ENCODE measurements around the gene CASP14.
"Not testable (repeated sequence)": the region's sequence is repeated elsewhere in the genome, so short reads cannot be mapped to it uniquely, and the experiment has no call there.

The CASP14 gene

DNA sequence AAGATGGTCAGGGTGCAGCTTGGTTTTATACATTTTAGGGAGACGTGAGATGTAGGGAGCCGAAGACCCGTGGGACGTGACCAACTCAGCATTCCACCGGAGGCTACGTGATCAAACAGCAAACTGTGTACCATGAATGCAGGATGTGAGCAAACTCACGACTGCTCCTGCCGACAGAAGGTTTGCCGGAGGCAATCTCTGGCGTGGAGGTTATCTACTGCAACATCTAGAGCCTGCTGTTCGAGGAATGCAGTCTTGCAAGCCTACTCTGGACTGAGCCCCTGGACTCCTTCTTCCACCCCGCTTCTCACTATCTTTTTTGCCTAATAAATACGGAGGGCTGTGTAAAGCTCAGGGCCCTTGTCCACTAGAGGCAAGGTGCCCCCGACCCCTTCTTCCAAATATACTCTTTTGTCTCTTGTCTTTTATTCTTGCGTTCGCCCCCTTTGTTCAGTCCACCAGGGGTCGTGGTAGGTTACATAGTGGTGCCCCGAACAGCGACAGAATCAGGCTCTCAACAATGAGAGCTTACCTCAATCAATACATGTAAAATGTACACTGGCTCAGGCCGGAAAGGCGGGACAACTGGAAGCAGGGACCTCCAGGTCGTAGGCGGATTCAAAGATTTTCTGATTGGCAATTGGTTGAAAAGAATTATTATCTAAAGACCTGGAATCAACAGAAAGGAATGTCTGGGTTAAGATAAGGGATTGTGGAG, 23.8 kb downstream of the CASP14 start:
- DNase-seq, result no peak

DNA sequence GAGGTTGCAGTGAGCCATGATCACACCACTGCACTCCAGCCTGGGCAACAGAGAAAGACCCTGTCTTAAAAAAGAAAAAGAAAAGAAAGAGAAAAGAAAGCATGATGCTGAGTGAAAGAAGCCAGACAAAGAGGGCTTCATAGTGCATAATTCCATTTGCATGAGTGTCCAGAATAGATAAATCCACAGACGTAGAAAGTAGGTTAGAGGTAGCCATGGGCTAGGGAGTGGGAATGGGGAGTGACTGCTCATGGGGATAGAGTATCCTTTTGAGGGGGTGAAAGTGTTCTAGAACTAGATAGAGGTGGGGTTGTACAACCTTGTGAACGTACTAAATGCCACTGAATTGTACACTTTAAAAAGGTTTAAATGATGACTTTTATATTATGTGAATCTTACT, 25.1 kb downstream of the CASP14 start:
- no peak for DNase-seq

DNA sequence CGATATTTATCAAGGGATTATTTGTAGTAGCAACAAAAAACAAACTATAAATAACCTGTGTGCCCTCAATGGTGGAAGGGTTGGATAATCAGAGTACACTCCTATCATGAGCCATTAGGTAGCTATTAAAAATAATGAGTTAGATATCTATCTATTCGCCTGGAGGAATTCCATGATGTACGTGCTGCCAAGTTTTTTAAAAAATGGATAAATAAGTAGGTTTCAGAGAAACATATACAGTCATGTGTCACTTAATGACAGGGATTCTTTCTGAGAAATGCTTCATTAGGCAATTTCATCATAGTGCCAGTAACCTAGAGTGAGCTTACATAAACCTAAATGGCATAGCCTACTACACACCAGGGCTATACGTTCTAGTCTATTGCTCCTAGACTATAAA, 26.5 kb downstream of the CASP14 start:
- DNase-seq, result no peak

DNA sequence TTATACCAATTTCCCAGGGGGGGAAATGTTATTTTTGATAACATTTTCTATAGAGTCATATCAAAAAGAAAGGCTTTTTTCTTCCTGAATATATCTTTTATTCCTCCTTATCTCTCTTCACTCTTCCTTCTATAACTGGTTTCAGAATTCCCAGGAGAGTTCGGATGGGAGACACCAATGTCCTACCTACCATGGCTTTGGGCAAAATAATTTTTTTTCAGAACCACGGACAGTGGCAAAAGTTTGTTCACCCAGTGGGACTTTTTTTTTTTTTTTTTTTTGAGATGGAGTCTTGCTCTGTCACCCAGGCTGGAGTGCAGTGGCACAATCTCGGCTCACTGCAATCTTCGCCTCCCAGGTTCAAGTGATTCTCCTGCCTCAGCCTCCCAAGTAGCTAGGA, 30.7 kb downstream of the CASP14 start:
- not testable (repeated sequence) for DNase-seq

DNA sequence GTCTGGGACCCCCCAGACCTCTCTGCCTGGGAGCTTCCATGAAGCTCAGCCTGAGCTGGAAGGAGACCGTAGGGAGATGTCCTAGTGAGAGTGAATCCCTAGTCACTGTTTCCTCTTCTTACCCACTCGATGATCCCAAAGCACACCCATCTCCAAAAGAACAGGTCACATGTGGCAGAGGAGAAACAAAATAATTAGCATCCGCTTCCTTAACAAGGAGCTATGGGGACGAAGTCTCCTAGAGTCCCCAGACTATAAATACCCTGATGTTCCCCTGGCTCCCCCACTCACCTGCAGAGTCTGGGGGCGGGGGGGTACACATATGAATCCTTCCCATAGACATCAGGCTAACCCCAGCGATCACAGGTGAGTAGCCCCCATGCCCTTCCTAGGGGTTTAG, 32.6 kb downstream of the CASP14 start, which contains the start of gene OR1I1:
Gene OR1I1 (plus strand): TSS at position 301 of the 400 bp plus-strand sequence. CDS start 4,855 bp downstream, outside the sequence.
- DNase-seq, result no peak

DNA sequence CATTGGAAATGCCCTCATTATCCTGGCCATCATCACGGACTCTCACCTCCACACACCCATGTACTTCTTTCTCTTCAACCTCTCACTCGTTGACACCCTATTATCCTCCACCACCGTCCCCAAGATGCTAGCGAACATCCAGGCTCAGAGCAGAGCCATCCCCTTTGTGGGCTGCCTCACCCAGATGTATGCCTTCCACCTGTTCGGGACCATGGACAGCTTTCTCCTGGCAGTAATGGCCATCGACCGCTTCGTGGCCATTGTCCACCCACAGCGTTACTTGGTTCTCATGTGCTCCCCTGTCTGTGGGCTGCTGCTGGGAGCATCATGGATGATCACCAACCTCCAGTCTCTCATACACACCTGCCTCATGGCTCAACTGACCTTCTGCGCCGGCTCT, 37.9 kb downstream of the CASP14 start:
- no peak for DNase-seq

DNA sequence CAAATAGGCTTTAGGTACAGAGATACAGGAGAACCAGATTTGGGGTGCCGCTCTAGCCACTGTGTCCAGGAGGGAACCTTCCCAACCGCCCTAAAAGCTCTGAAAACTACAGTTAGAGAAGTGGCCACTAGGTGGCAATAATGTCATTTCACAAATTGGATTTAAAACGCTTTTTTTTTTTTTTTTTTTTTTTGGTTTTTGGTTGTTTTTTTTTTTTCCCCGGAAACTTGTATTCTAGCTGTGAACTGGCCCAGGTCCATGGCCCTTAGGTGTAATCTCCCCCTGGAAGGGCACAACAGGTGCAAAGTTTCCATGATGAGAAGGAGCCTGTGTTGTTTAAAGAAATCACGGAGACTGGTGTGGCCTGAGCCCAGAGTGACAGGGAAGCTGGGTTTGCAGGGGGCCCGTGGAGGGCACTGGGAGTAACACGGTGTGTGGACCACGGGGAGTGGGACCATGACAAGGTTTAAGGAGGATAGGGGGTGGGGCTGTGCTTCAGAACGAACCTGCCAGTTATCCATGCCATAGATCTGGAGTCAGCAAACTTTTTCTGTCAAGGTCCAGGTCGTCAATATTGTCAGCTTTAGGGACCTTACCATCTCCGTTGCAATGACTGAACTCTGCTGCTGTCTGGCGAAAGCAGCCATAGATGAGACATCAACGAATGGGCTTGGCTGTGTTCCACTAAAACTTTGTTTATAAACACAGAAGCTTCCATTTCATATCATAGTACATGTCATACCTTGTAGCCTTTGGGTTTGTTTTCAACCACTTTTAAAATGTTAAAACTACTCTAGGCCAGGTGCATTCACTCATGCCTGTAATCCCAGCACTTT, 42.9 kb downstream of the CASP14 start:
- DNase-seq, result no peak

DNA sequence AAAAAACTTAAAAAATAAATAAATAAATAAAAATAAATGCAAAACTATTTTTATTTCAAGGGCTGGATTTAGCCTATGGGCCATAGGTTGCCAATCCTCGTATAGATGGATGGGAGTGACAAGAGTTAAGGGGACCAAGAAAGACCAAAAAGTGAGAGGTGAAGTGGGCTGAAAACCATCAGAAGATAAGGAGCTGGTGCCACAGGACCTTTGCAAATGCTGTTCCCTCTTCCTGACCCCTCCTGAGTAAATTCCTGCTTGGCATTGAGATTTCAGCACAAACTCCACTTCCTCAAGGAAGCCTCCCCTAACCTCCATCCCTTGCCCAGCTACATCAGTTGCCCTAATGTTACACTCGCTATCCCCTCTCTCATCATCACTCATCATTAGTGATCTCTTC, 43.7 kb downstream of the CASP14 start:
- no peak for DNase-seq

DNA sequence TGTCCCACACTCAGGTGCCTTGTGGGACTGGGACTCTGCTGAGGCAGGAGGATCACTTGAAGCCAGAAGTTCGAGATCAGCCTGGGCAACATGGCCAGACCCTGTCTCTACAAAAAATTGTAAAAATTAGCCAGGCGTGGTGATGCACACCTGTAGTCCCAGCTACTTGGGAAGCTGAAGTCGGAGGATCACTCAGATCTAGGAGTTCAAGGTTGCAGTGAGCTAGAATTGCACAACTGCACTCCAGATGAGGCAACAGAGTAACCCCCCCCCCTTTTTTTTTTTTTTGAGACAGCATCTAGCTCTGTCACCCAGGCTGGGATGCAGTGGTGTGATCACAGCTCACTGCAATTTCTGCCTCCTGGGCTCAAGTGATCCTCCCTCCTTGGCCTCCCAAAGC, 46.9 kb downstream of the CASP14 start:
- no peak for DNase-seq

DNA sequence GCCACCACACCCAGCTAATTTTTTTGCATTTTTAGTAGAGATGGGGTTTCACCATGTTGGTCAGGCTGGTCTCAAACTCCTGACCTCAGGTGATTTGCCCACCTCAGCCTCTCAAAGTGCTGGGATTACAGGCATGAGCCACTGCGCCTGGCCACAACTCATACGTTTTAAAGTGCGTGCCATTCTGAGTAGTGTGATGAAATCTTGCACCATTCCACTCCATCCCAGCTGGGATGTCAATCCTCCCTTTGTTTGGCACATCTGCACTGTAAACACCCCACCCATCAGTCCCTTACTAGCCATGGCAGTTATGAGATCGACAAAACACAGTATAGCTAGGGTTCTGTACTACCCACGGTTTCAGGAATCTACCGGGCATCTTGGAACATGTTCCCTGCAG, 48.7 kb downstream of the CASP14 start:
- DNase-seq, result not testable (repeated sequence)

DNA sequence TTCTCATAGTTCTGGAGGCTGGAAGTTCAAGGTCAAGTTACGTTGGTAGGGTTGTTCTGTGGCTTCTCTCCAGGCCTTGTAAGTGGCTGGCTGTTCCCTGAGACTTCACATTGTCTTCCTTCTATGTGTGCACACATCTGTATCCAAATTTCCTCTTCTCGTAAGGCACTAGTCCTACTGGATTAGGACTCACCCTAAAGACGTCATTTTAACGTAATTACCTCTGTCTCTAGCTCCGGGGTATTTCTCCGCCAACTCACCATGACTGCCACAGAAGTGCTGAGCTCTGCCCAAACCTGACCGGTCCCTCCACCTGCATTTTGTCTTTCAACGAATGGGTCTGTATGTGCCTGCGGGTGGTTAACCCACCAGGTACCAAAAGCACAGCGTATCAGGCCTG, 49.2 kb downstream of the CASP14 start:
- no peak for DNase-seq

DNA sequence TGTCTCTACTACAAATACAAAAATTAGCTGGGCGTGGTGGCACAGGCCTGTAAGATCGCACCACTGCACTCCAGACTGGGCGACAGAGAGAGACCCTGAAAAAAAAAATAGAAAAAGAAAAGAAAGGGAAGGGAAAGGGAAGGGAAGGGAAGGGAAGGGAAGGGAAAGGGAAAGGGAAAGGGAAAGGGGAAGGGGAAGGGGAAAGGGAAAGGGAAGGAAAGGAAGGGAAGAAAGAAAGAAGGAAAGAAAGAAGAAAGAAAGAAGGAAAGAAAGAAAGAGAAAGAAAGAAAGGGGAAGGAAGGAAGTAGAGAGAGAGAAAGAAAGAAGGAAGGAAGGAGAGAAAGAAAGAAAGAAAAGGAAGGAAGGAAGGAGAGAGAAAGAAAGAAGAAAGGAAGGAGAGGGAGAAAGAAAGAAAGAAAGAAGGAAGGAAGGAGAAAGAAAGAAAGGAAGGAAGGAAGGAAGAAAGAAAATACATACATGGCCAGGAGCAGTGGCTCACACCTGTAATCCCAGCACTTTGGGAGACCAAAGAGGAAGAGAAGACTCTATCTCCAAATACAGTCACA, 49.8 kb downstream of the CASP14 start:
- no peak for DNase-seq

DNA sequence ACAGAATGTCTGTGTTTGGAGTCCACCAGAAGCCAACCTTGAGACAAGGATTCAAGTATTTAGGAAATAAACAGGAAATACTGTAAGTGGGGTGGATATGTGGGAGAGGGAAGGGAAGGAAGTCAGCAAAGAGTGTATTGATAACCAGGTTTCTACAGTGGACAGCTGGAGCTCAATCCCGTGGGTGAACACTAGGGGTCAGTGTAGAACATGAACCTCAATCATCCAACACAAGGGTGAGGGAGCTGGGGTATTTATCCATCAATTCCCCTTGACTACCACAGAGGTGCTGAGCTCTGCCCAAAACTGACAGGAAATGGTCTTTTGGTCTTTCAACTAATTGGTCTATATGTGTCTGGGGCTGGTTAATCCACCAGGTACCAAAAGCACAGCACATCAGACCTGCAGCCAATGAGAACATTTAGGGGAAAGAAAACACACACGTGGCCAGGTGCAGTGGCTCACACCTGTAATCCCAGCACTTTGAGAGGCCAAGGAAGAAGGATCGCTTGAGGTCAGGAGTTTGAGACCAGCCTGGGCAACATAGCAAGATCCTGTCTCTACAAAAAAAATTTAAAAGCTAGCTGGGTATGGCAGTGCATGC, 52.3 kb downstream of the CASP14 start:
- no peak for DNase-seq

DNA sequence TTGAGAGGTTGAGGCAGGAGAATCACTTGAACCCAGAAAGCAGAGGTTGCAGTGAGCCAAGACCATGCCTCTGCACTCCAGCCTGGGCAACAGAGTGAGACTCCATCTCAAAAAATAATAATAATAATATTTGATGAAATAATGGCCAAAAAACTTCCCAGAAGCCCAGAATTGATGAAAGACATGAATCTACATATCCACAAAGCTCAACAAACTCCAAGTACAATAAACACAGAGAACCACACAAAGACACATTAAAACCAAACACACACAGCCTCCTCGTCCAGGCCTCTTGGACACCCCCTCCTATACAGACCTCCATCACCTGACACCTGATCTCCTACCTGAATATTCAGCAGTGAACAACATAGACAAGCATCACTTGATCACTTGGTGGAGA, 54.7 kb downstream of the CASP14 start:
- DNase-seq, result no peak

DNA sequence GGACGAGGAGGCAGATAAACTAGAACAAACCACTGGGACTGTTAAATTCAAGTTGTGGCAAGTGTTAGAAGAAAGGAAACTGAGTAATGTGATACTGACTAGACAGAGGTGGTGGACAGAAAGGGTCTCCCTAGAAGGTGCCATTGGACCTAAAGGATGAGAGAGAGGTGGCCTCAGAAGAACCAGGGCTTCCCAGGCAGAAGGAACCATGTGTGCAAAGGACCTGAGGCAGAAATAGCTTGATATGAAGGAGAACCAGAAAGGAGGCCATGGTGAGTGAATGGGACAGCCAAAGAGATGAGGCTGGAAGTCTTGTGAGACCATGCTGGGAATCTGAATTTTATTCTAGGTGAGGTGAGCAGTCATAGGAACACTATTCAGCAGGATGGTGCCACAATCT, 55.1 kb downstream of the CASP14 start:
- DNase-seq, result no peak

DNA sequence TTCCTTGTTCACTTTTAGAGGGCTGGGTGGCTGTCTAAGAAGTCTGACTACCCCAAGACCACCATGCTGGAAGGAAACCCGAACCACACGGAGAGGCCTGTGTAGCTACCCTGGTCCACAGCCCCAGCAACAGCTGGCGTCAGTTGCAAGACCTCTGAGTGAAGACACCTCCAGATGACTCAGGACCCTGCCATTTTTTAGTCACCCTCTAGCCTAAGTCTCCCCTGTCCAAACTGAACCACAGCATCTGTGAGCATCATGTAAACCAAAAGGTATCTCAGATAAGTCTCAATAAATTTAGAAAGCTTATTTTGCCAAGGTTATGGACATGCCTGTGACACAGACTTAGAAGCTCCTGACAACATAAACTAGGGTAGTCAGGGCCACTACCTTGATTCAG, 55.8 kb downstream of the CASP14 start:
- DNase-seq, result no peak

DNA sequence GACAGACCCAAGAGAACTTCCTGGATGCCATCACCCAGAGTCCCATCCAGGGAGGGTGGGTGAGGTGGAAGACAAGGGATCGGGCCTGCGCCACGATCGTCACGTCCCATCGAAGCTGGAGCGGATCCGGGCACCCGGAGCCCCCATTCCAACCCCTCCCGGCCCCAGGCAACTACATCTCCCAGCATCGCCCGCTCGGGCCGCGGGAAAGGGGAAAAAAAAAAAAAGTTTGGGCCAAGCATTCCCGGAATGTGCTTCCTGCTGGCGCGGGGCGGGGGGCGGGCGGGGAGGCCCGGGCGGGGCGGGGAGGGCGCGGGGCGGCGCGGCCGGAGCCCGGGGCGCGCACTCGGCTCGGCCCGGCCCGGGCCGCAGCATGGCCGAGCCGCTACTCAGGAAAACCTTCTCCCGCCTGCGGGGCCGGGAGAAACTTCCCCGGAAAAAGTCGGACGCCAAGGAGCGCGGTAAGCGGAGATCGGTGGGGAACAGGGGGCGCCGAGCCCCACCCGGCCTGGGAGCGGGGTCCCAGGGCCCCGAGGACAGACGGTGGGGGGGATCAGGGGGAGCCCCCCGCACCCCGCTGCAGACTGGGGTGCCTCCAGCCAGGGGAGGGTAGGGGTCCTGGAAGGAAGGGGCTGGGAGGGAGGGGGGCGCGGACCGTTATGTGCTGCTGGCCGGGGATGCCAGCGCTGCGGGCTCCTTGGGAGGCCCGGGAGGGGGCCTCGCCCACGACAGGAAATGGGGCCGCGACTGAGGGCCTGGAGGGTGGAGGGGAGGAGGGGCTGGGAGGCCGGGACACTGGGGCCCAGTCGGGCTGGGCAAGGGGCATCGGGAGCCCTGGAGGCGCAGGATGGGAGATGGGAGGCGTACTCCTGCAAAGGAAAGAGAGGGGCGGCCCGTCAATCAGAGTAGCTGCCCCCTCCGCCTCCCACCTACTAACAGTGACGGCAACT, 58.1 kb downstream of the CASP14 start, which contains the start of gene SYDE1:
Gene SYDE1 (plus strand): TSS at position 341 of the 950 bp plus-strand sequence. CDS start 33 bp downstream, at position 374.
- peak; percentile 77 for DNase-seq
